Inferior parietal cortex (tissue), 1 donor: ENCODE results near the gene GPRC5C.
"Not testable (repeated sequence)": the region's sequence is repeated elsewhere in the genome, so short reads cannot be mapped to it uniquely, and the experiment has no call there.

ENCODE experiments used
- DNase-seq: peaks from one replicate; pipeline ENCODE4 v3.0.0-alpha.2; 2016; ENCODE audit errors: extremely low spot score

The GPRC5C gene

DNA sequence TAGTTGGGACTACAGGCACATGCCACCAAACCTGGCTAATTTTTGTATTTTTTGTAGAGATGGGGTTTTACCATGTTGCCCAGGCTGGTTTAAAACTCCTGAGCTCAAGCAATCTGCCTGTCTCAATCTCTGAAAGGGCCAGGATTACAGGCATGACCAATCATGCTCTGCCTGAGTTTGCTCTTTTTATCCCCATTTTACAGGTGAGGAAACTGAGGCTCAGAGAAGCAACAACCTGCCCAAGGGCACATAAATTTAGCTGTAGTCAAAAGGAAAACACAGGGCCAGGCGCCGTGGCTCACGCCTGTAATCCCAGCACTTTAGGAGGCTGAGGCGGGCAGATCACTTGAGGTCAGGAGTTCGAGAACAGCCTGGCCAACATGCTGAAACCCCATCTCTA is 26.6 kb upstream of the GPRC5C start:
- not testable (repeated sequence) for DNase-seq

GRCh38 chr17:74407384-74407783 is 24.5 kb upstream of the GPRC5C start:
- DNase-seq, result no peak

GRCh38 chr17:74408262-74408661 is 23.6 kb upstream of the GPRC5C start:
- DNase-seq, result no peak

DNA sequence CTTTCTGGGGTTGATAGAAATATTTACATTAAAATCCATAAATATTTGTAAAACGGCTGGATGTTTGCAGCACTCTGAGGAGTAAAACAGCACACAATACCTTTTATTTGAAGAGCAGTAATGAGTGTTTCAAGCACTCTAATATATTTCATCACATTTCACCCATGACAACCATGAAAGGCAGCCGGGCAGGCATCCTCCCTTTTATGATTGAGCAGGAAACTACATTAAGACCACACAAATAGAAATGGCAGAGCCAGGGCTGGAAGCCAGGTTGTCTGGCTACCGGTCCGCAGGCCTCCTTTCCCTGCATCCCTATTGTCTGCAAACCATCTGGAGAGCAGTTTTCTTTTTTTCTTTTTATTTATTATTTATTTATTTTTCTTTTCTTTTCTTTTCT is 23.1 kb upstream of the GPRC5C start:
- DNase-seq, result no peak

DNA sequence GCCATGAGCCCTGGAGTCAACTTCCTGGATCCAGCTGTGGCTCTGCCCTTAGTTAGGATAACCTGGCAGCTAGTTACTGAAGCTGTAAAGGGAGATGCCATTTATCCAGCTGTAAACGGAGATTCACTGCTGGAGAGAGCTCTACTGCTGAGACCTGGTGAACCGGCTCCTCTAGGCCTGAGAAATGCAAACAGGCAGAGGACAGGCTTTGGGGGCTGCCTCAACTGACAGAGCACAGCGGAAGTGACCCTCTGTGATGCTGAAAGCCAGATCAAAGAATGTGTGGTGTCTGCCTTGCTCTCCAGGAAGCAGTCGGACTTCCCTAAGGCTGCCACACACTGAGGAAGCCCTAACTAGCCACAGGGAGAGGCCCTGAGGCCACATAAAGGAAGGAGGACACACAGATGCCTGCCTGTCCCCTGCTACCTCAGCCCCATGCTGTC is 21.9 kb upstream of the GPRC5C start:
- no peak for DNase-seq

DNA sequence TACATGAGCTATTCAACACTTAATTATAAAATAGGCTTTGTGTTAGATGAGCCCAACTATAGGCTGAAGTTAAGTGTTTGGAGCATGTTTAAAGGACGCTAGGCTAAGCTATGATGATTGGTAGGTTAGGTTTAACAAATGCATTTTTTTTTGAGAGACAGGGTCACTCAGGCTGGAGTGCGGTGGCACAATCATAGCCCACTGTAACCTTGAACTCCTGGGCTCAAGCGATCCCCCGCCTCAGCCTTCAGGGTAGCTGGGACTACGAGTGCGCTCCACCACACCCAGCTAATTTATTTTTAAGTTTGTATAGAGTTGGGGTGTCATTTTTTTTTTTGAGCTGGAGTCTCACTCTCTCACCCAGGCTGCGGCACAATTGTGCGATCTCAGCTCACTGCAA is 19.3 kb upstream of the GPRC5C start:
- DNase-seq, result no peak

GRCh38 chr17:74413491-74413890 is 18.4 kb upstream of the GPRC5C start:
- no peak for DNase-seq

DNA sequence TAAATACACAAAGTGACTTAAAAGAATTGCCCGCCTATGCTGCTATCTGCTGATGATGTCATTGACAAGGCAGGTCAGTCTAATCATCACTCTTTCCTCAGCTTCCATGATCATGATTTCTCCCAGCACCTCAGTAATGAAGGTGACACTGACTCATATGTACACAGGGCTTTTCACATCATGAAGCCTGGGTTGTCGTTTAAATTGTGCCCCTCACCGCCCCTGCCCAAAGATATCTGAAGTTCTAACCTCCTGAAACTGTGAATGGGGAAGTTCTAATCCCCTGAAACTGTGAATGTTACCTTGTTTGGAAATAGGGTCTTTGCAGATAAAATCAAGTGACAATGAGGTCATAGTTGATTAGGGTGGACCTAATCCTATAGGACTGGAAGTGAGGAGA is 17.4 kb upstream of the GPRC5C start:
- DNase-seq, result no peak

DNA sequence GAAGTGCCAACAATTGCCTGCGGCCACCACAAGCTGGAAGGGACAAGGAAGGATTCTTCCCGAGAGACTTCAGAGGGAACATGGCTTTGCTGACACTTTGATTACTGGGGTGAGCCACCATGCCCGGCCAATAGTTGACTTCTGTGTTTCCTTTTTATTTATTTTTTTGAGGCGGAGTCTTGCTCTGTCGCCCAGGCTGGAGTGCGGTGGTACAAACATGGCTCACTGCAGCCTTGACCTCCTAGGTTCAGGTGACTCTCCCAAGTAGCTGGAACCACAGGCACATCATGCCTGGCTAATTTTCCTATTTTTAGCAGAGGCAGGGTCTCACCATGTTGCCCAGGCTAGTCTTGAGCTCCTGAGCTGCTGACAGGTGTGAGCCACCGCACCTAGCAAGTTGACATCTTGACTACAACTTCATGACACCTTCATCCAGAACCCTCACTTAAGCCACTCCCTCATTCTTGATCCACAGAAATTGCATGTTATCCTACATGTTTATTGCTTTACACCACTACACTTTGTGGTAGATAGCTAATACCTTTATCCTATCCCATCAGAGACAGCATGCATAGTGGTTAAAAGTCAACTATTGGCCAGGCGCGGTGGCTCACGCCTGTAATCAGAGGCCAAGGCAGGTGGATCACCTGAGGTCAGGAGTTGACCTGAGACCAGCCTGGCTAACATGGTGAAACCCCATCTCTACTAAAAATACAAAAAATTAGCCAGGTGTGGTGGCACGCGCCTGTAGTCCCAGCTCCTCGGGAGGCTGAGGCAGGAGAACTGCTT is 16.1 kb upstream of the GPRC5C start:
- no peak for DNase-seq

- DNase-seq, result no peak
These were observed 14.5 kb upstream of the GPRC5C start for GRCh38 chr17:74417178-74418045.

DNA sequence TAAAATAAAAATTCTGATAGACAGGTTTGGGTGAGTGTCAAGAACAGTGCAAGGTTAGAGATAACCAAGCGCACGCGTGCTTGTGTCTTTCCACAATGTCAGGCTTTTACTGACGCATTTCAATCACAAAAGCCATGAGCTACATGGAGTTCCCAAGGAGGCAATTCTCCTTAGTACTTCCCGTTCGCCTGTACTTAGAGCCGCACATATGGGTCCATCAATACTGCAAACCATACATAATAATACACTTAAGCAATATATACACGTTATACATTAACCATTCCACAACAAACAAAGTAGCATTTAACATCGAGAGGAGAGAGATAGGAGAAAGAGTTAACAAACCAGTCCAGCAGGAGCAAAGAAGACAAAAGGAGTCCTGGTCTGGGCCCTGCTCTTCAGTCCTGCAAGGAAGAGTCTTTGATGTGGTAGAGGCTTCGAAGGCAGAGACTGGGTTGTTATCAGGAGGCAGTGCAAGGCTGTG is 11.9 kb upstream of the GPRC5C start:
- no peak for DNase-seq

DNA sequence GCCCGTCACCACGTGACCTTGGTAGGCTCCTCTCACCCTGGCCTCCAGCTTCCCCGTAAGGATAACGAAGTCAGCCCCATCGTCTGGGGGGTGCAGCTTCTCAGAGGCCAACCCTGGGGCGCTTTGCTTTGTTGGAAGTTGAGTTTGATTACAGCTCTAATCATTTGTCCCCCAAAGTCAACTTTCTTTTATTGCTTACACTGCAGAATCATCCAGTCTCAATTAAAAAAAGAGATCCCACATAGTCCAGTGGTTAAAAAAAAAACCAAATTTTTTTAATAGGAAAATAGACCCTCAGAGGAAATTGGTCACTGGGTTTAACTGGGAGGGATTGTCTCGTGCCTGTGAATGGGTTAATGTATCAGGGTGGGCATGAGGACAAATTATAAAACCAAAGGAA is 7.8 kb upstream of the GPRC5C start:
- no peak for DNase-seq

DNA sequence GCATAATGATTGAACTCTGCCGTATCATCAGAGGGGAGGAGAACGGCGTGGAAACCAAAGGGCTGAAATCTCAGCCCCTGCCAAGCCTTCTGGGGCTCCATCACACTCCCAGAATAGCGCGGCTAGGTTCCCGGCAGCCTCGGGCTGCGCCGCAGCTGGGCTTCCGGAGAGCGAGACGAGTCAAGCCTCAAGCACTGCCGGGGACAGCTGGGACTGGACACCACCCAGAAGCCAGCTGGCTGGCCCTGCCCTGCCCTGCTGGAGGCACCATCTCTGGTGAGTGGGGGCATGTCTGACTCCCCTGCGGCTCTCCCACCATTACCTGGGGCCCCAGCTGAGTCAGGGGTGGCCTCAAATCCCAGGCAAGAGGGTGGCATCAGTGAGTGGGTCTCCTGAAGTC is 7.2 kb upstream of the GPRC5C start:
- DNase-seq, result no peak

- DNase-seq, result no peak
These were observed 5.3 kb upstream of the GPRC5C start for GRCh38 chr17:74426551-74427047.

GRCh38 chr17:74427048-74427762 is 4.7 kb upstream of the GPRC5C start:
- DNase-seq, result no peak

DNA sequence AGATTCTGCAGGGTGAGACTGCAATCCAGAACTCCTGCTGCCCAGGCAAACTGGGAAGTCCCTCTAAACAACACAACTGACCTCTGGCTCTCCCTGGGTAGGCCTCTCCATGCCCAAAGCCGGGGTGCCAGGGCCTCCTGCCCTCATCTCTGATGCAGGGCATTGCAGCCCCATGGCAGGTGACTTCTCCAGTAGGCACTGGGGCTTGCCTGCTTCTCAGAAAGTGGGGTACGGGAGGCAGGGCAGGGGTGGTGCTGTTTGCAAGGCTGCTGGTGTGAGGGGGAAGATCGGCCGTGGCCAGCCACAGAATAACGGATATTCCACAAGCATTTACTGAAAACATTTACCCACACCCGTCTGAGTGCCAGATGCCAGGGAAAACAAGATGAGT is 4.1 kb upstream of the GPRC5C start:
- no peak for DNase-seq

DNA sequence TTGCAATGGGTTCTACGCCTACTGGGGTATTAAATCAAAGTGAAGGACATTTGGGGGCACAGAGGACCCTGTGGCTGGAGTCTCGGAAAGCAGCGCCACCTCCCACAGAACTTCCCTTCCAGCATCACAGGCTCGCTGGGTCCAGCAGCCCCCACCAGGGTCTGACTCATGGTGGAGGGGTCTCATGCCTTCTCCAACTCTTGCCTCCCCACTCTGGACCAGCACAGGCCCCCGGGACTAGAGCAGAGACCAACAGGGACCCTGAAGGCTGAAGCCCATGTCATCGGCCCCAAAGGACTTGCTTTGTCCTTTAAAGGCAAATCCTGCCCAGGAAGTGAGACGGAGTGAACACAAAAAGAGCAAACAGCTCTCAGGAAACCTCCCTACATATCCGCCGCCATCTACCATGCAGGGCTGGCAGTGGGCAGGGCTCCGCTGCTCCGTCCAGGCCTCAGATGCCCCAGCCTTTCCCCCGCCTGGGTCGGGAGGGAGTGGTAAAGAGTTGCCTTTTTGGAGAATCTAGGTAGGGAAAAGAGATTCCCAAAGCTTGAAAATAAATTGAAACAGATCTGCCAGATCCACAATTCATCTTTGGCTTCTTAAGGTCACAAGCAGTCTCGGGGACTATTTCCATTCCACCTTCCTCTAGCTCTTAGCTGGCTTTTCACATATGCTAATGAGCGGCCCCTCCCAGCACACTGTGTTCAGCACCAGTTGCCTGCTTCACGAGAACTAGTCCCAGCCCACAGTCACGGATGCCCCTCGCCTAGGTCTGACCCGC is 2.1 kb upstream of the GPRC5C start:
- DNase-seq, result no peak

DNA sequence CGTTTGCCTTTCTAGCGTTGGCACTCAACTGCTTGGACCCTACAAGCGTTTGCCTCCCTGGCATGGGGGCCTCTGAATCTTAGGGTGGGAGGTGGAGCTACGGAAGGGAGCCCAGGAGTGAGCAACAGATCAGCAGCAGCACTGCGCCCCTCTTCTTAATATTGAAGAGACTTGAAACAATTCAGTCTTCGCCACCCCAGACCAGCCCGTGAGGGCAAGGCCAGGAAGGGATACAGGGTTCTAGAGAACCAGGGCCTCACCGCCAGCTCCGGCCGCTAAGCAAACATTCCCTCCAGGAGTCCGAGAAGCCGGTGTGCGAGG is 1.5 kb upstream of the GPRC5C start:
- DNase-seq, result no peak

DNA sequence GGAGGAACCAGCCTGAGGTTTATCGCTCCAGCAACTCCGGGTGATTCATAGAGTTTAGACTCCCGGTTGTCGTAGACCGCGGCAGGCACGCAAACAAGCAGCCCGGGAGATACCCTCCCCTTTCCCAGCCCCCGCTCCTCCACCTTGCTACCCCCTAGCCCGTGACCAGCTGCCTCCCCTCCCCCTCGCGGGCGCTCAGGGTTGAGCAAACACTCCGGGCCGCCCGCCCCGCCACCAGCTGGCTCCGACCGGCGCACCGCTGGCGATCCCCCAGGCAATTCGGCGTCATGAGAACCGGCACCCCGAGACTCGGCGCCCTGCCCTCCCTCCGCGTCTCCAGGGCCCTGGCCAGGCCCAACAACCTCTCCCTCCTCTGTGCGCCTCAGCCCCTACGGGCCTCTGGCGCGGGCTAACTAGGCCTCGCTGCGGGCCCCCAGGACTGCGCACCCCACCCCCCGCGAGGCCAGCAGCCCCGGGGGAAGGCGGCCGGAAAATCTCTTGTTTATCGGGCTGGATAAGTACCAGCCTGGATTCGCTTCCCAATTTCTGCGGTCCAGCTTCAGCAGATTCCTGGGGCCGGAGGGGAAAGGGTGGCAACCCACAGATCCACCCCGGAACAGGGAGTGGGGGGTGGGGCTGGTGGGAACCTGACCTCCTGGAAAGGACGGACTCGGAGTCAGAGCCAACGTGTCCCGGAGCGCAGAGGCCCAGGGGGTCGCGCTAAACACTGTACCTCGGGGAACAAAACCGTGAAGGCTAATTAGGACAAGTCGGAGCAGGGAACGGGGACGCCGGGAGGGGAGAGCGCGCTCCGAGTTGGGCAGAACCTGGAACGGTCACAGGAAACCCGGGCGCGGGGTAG is 951 bp upstream of the GPRC5C start:
- no peak for DNase-seq

GRCh38 chr17:74432424-74432690 is 469 bp downstream of the GPRC5C start:
- DNase-seq, result no peak
